Keratinocyte (primary cell): ENCODE data around the gene TMEM161B. TPM values are rescaled to one million over a fixed set of nuclear protein-coding genes. Genes with fewer than 3 reads are reported as not detected.

Experiments used
- DNase-seq: peaks from one replicate; pipeline ENCODE4 v3.0.0-alpha.2; 2011; ENCODE audit warnings: low read depth, missing footprints, low spot score
- FAIRE-seq: peaks from 2 replicates; lab custom pipeline; 2011; peaks lifted over from hg19 to GRCh38; lab: Jason Lieb, UNC
- H2AFZ ChIP-seq: 2 replicates; pipeline ENCODE4 v1.6.0; 2012; ENCODE audit warnings: low read length, control low read depth, inconsistent platforms; ENCODE audit not compliant: control insufficient read depth
- H3K27ac ChIP-seq: 2 replicates; pipeline ENCODE4 v1.5.1; 2011; ENCODE audit warnings: low read length; ENCODE audit not compliant: control insufficient read depth, insufficient read depth
- H3K27me3 ChIP-seq: 3 replicates; pipeline ENCODE4 v1.6.0; 2011; ENCODE audit warnings: low read length; ENCODE audit not compliant: control insufficient read depth, insufficient read depth; ENCODE audit errors: extremely low read depth
- H3K36me3 ChIP-seq, 2 experiments: 2 replicates in 1 of 2; 3 replicates in 1 of 2; pipeline ENCODE4 v1.5.1; 2011; ENCODE audit warnings: low read length in 2 of 2, mild to moderate bottlenecking in 1 of 2; ENCODE audit not compliant: control insufficient read depth in 2 of 2, insufficient read depth in 2 of 2; ENCODE audit errors: extremely low read depth in 1 of 2
- H3K4me1 ChIP-seq: 3 replicates; pipeline ENCODE4 v1.5.1; 2011; ENCODE audit warnings: low read length; ENCODE audit not compliant: control insufficient read depth, insufficient read depth; ENCODE audit errors: extremely low read depth
- H3K4me2 ChIP-seq: 3 replicates; pipeline ENCODE4 v1.6.0; 2011; ENCODE audit warnings: low read depth, low read length; ENCODE audit not compliant: control insufficient read depth, insufficient read depth; ENCODE audit errors: extremely low read depth
- H3K4me3 ChIP-seq, 3 experiments: fragments of 200-600 bp in 1 of 3; sonication (generic) in 1 of 3; 2 replicates in 2 of 3; 3 replicates in 1 of 3; pipeline ENCODE4 v1.5.1; 2011 to 2016; ENCODE audit warnings: low read length in 3 of 3, mild to moderate bottlenecking in 3 of 3, control low read depth in 2 of 3, inconsistent platforms in 1 of 3, low read depth in 1 of 3, mixed read lengths in 1 of 3, mixed run types in 1 of 3, moderate library complexity in 1 of 3; ENCODE audit not compliant: control insufficient read depth in 2 of 3, insufficient read depth in 2 of 3; ENCODE audit errors: extremely low read depth in 1 of 3
- H3K79me2 ChIP-seq: 2 replicates; pipeline ENCODE4 v1.6.0; 2012; ENCODE audit warnings: low read length; ENCODE audit not compliant: control insufficient read depth, insufficient read depth
- H3K9ac ChIP-seq: 3 replicates; pipeline ENCODE4 v1.6.0; 2011; ENCODE audit warnings: low read length; ENCODE audit not compliant: control insufficient read depth, insufficient read depth; ENCODE audit errors: extremely low read depth
- H3K9me1 ChIP-seq: 3 replicates; pipeline ENCODE4 v1.6.0; 2011; ENCODE audit warnings: low read length; ENCODE audit not compliant: control insufficient read depth, insufficient read depth; ENCODE audit errors: extremely low read depth
- H3K9me3 ChIP-seq: 2 replicates; pipeline ENCODE4 v1.5.1; 2012; ENCODE audit warnings: low read depth, low read length; ENCODE audit not compliant: control insufficient read depth
- H4K20me1 ChIP-seq: 3 replicates; pipeline ENCODE4 v1.6.0; 2011; ENCODE audit warnings: low read length; ENCODE audit not compliant: control insufficient read depth, insufficient read depth; ENCODE audit errors: extremely low read depth
- EZH2 ChIP-seq: IDR thresholded peaks from one replicate; pipeline ENCODE4 v1.6.1; 2012; ENCODE audit warnings: inconsistent platforms, mild to moderate bottlenecking, low read length, moderate library complexity
- dilution Hi-C: fragments of 300-500 bp; cut with MboI; formaldehyde crosslinking; loops from one replicate; pipeline ENCODE4 v1.7.0; 2020; ENCODE audit warnings: low sequenced_read_pairs; ENCODE audit not compliant: extremely low pct_ligation_motif_present
- polyA plus RNA-seq, 5 experiments: library from polyadenylated mRNA; depleted of rRNA in 3 of 5; stranded (reverse) in 3 of 5; stranded (forward) in 1 of 5; unstranded in 1 of 5; fragments of >200 nt; gene quantifications; 1 replicate in 1 of 5; 2 replicates in 3 of 5; 3 replicates in 1 of 5; pipeline versions ENCODE4 v1.2.1 to v1.2.3, GENCODE V29; 2011 to 2012; ENCODE audit warnings: missing spikeins in 2 of 5, low read depth in 1 of 5, low replicate concordance in 1 of 5
- TF ChIP-seq, protein P1 (sequence below), 3 experiments: IDR thresholded peaks in 1 of 3; conservative IDR thresholded peaks in 1 of 3; optimal IDR thresholded peaks in 1 of 3; 2 replicates in 2 of 3; 3 replicates in 1 of 3; pipeline versions ENCODE3 to v1.5.1; 2011; ENCODE audit warnings: low read length in 3 of 3, mild to moderate bottlenecking in 3 of 3, moderate library complexity in 2 of 3, control low read depth in 1 of 3, inconsistent platforms in 1 of 3; ENCODE audit not compliant: insufficient read depth in 2 of 3; ENCODE audit errors: extremely low read depth in 1 of 3

Gene TMEM161B
- polyA plus RNA-seq, 1 donor (not counting 4 experiments of a cell fraction or from before 2014, with no cell fraction given): 18.2 TPM

GRCh38 chr5:88158056-88158455 lies 110.6 kb downstream of the TMEM161B start:
- Histone ChIP-seq H3K4me3 (no peak overlapping the region), H3K27me3 (no peaks in the 10 kb centered on the region), H3K27ac (no peak overlapping the region), H3K36me3 (no peaks in the 10 kb centered on the region), H3K9me1 (no peaks in the 10 kb centered on the region), H3K79me2 (no peaks in the 10 kb centered on the region), H4K20me1 (no peaks in the 10 kb centered on the region), H3K4me1 (no peaks in the 10 kb centered on the region), H3K9me3 (no peaks in the 10 kb centered on the region), H2AFZ (no peak overlapping the region), H3K9ac (no peak overlapping the region), H3K4me2 (no peak overlapping the region)
- dilution Hi-C loops: no loop called here
- FAIRE-seq (no peak), DNase-seq (no peak)
- no peak for TF ChIP-seq EZH2
- TF ChIP-seq, protein P1, sequence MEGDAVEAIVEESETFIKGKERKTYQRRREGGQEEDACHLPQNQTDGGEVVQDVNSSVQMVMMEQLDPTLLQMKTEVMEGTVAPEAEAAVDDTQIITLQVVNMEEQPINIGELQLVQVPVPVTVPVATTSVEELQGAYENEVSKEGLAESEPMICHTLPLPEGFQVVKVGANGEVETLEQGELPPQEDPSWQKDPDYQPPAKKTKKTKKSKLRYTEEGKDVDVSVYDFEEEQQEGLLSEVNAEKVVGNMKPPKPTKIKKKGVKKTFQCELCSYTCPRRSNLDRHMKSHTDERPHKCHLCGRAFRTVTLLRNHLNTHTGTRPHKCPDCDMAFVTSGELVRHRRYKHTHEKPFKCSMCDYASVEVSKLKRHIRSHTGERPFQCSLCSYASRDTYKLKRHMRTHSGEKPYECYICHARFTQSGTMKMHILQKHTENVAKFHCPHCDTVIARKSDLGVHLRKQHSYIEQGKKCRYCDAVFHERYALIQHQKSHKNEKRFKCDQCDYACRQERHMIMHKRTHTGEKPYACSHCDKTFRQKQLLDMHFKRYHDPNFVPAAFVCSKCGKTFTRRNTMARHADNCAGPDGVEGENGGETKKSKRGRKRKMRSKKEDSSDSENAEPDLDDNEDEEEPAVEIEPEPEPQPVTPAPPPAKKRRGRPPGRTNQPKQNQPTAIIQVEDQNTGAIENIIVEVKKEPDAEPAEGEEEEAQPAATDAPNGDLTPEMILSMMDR (optimal IDR thresholded peaks at IDR 0.05 in 1 of 3, IDR thresholded peaks at IDR 0.05 in 1 of 3, conservative IDR thresholded peaks at IDR 0.05 in 1 of 3; ENCODE audit: extremely low read depth in 1 of 3, insufficient read depth in 2 of 3, low read length in 3 of 3): no peak

GRCh38 chr5:88154891-88155290 lies 113.8 kb downstream of the TMEM161B start:
- H3K9ac ChIP-seq: no peak overlapping the region
- H3K4me2 ChIP-seq: no peak overlapping the region
- H3K4me3 ChIP-seq: no peak overlapping the region
- no peaks in the 10 kb centered on the region for H3K9me3 ChIP-seq
- H3K4me1 ChIP-seq: no peaks in the 10 kb centered on the region
- DNase-seq (no peak), FAIRE-seq (no peak)
- no peak overlapping the region for H2AFZ ChIP-seq
- H3K27me3 ChIP-seq: no peaks in the 10 kb centered on the region
- H3K79me2 ChIP-seq: no peaks in the 10 kb centered on the region
- TF ChIP-seq, protein P1 (optimal IDR thresholded peaks at IDR 0.05 in 1 of 3, IDR thresholded peaks at IDR 0.05 in 1 of 3, conservative IDR thresholded peaks at IDR 0.05 in 1 of 3; ENCODE audit: extremely low read depth in 1 of 3, insufficient read depth in 2 of 3, low read length in 3 of 3): no peak
- TF ChIP-seq EZH2: no peak
- no peaks in the 10 kb centered on the region for H3K36me3 ChIP-seq
- H3K27ac ChIP-seq: no peak overlapping the region
- H3K9me1 ChIP-seq: no peaks in the 10 kb centered on the region
- no peaks in the 10 kb centered on the region for H4K20me1 ChIP-seq
- dilution Hi-C loops: no loop called here
